Stimulated activated CD4-positive, alpha-beta T cell treated with anti-CD3 and anti-CD28 coated beads, Interleukin-4, amount 100 ng/mL, for 48 hours (primary cell): ENCODE data around the gene TP63.

Source experiments
- DNase-seq, 2 donors: peaks; one replicate each; pipeline ENCODE4 v3.0.0-alpha.2; 2020; ENCODE audit warnings: low read depth in 2 of 2

Gene TP63

DNA sequence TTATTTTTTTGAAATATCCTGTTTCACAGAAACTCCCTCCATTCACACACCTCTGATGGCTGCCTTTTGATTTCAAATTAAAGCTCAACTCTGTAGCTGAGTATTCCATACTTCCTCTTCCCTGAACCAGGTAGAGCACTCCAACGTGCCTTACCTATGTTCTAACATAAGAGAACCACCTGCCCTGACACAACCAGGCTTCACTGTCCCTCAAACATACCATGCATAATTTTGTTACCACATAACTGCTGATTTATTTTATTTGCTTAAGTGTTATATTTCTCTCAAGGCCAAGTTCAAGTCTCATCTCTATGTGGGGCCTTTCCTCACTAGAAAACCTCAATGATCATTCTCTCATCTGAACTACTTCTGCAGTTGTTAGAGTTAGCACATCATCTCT, 279.8 kb downstream of the TP63 start:
- no peak for DNase-seq

- DNase-seq = no peak
These were observed 283.6 kb downstream of the TP63 start for GRCh38 chr3:189914799-189915198.

GRCh38 chr3:189921770-189922169, 290.6 kb downstream of the TP63 start:
- no peak for DNase-seq

- no peak for DNase-seq
These were observed 297.0 kb downstream of the TP63 start for GRCh38 chr3:189927975-189928895.

- no peak for DNase-seq
These were observed 305.2 kb downstream of the TP63 start for GRCh38 chr3:189936201-189936945.

DNA sequence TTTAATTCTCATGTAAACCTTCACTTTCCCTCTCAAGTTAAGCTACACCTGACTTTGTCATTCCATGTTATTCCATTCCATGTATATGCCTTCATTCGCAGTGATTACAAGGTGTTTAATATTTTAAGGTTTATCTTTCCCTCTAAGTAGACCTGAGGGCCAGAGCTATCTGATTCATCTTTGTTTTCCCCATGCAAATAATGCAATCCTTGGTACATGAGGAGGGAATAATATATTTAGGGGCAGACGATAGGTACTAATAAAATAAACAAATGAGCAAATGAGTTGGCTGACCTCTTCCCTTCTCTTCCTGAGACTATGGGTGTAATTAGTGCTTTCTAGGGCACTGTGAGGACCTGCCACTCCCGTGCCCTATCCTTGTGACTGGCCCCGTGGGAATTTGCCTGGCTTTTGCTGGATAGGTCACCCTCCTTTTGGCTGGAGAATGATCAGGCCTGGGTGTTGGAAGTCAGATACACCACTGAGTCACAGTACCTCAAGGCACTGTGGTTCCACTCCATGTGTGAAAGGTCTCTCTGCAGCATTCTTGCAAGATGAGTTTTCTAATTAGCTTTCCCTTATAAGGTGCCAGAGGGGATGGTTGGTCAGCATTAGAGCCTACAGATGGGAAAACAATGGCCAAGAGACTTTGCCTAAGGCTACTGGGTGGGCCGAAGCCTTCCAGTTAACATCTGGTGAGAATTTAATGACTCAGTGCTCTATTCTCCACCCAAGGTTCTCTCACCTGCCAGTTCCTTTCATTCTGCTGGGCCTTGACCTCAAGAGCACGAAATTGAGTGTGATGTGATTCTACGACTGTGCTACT, 306.3 kb downstream of the TP63 start:
- no peak for DNase-seq

DNA sequence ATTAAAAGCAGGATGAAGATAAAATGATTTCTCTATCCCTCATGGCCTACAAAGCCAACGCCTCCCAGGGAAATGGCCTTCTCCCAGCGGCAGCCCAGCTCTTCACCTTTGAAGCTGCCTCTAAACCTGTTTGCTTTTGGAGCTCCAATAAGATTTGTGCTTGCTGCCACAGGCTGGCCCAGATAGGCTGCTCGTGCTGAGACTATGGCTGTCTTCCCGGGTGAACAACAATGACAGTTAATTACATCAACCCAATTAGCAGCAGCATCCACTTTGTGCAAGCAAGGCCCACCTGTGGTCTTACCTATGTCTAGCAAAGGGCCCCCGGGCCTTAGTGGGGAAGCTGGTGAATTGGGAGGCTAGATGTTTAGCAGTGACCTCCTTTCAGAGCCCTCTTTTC, 309.9 kb downstream of the TP63 start:
- no peak for DNase-seq

DNA sequence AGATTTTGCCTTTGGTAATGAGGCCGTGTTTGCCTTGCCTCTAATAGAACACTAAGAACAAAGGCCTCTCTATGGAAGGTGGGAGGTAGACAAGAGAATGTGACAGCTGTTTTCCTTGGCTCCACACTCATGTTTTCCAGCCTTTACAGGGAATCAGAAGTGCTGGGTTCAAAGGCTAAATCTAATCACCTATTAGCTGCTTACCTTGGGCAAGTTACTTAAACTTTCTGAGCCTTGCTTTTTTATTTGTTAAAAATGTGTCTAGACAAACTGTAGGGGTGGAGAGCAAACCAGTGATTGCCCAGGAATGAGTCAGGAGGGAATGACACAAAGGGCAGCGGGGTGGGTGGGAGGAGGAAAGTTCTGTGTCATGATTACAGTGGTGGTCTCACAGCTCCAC, 310.5 kb downstream of the TP63 start:
- DNase-seq = peak in 1 of 2 donors; percentile 16

DNA sequence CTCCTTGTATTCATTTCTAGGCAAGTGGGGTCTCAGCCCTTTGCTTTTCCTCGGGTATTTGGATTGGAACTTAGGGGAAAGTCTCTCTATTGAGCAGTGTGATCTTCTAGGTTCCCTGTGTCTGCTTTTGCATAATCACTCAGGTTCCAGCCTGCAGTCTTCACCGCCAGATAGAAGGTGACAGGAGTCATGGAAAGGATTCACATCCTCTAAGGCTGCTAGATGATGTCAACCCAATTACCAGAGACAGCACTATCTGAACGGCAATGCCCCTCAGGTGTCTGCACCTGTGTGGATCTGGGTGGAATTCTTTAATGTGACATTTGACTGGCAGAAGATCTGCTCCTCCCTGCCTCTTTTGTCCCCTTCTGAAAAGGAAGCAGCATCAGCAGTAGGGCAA, 311.8 kb downstream of the TP63 start:
- DNase-seq = no peak

DNA sequence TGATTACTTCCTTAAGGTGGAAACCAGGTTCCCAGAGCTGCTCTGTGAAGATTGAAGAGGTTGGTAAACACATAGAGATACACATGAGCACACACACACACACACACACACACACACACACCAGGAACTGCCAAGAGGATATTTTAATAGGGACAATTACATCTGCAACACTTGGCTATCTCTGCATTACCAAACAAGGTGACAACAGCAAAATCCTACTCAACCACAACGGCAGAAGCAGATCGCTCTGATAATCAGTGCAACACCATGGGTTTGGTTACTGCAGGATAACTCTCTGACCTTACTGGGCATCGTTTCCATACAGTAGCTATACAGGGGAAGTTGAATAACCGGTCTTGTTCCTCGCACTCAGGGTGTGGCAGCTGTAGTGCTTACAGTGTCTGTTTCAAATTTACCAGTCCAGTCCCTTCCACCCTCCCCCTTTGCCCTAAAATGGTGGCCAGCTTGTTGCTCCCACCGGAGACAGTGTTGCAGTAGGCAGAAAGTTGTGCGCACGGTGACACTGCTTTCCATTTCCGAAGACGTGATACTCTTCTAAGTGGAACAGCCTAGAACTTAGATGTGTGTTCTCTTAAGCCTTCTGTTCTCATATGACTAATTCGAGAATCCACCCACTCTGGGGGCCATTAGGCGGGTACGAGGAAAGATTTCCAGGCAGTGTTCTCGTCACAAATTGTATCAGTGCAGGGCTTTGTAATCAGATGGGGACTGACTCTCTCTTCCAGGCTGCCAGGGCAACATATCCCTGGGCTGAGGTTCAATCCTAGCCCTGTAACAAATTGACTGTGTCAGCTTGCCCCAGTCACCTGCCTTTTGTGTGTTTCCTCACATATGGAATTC, 313.3 kb downstream of the TP63 start:
- DNase-seq = no peak

DNA sequence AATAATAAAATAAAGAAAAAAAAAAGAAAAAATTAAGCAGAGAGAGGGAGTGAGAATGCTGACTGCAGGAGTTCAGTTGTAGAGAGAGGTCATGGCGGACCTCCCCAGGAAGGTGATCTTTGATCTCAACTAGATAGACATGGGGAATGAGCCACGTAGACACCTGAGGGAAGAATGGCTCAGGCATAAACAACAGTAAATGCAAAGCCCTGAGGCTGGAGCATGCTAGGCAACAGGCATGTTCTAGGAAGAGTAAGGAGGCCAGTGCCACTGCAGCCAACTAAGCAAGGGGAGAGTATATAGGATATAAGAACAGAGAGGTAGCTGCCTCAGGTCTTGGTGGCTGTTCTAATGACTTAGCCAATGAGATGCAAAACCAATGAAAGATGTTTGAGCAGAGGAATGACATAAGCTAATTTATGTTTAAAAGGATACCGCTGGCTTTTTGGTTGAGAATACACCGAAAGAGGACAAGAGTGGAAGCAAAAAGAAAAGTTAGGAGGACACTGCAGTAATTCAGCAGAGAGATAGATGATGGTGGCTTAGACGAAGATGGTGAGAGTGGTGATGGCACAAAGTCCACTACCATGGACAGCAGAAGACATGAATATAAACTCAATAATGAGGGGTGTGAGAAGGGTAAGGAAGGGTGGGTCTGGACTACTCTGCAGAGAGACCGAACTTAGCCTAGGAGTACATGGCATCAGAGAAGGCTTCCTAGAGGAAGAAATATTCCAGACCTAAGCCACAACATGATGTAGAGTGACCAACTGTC, 314.9 kb downstream of the TP63 start:
- DNase-seq = no peak
